Fibroblast of mammary gland (primary cell): ENCODE measurements around the gene SOX13.

Experiments
- DNase-seq: peaks from one replicate; pipeline ENCODE4 v3.0.0-alpha.2; 2010; ENCODE audit warnings: low read depth
- H3K4me3 ChIP-seq: 2 replicates; pipeline ENCODE4 v1.5.1; 2011; ENCODE audit warnings: low read depth, mild to moderate bottlenecking, low read length, moderate library complexity; ENCODE audit not compliant: control insufficient read depth
- CTCF ChIP-seq: conservative IDR thresholded peaks from 2 replicates; pipeline ENCODE4 v1.5.1; 2011; ENCODE audit warnings: low read depth, low read length, inconsistent platforms; ENCODE audit not compliant: control insufficient read depth, insufficient read depth

Gene SOX13

GRCh38 chr1:204128964-204129896, 56.3 kb downstream of the SOX13 start:
- peak overlapping the region; percentile 1 for H3K4me3 ChIP-seq
- peak; percentile 74 for TF ChIP-seq CTCF
- DNase-seq, result peak; percentile 55

GRCh38 chr1:204130178-204130577, 57.3 kb downstream of the SOX13 start:
- no peak for TF ChIP-seq CTCF
- no peak overlapping the region for H3K4me3 ChIP-seq

GRCh38 chr1:204130981-204131892, 58.3 kb downstream of the SOX13 start:
- peak; percentile 88 for DNase-seq
- no peak overlapping the region for H3K4me3 ChIP-seq
- TF ChIP-seq CTCF, result peak; percentile 9

More at GRCh38 chr1:204130178-204130577, 57.3 kb downstream of the SOX13 start:
- DNase-seq, result no peak

- no peak for TF ChIP-seq CTCF
- H3K4me3 ChIP-seq, result no peak overlapping the region
- no peak for DNase-seq
Observed at GRCh38 chr1:204131978-204132377, 59.1 kb downstream of the SOX13 start.

- no peak overlapping the region for H3K4me3 ChIP-seq
- DNase-seq, result no peak
- no peak for TF ChIP-seq CTCF
Observed at GRCh38 chr1:204132718-204133117, 59.8 kb downstream of the SOX13 start.

- DNase-seq, result no peak
- H3K4me3 ChIP-seq, result no peak overlapping the region
- TF ChIP-seq CTCF, result no peak
Observed at GRCh38 chr1:204134103-204134502, 61.2 kb downstream of the SOX13 start.
